MM.1S (cell line): ENCODE measurements around the gene KAT2A.

Source experiments
- EZH2 ChIP-seq: fragments of 300-600 bp; sonication (generic); optimal IDR thresholded peaks from 2 replicates; pipeline ENCODE3; 2017; ENCODE audit warnings: low read depth, mild to moderate bottlenecking, antibody characterized with exemption, low read length, mixed read lengths
- EZH2phosphoT487 ChIP-seq: fragments of 300-600 bp; sonication (generic); IDR thresholded peaks from 2 replicates; pipeline ENCODE4 v1.6.1; 2018; ENCODE audit warnings: antibody characterized with exemption, low read length
- TF ChIP-seq, protein P1 (sequence below): fragments of 300-600 bp; sonication (generic); IDR thresholded peaks from 2 replicates; pipeline ENCODE4 v1.5.1; 2016; ENCODE audit warnings: antibody characterized with exemption, low read length, mixed read lengths

DNA sequence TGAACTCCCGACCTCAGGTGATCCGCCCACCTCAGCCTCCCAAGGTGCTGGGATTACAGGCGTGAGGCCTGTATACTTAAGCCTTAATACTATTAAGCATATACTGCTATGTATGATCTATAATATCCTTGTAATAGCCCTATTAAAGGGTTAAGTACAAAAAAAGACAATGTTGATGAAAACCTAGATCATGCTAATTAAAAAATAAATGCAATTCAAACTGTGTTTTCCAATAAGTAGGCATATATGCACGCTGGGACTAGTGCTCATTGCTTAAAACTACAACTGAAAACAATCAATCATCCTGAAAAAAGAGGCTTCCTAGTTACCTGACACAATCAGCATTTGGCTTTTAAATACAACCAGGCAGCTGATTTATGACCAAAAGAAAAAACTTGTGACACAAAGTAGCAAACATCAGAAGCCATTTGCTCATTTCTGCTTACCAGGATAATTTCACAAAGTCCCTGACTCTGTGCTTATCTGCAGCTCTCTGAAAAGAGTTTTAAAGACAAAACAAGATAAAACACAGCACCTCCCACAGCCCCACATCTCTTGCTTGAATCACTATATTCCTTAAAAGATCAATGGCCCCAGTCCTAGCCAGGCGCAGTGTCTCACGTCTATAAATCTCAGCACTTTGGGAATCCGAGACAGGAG is 34.0 kb downstream of the KAT2A start:
- TF ChIP-seq, protein P1, sequence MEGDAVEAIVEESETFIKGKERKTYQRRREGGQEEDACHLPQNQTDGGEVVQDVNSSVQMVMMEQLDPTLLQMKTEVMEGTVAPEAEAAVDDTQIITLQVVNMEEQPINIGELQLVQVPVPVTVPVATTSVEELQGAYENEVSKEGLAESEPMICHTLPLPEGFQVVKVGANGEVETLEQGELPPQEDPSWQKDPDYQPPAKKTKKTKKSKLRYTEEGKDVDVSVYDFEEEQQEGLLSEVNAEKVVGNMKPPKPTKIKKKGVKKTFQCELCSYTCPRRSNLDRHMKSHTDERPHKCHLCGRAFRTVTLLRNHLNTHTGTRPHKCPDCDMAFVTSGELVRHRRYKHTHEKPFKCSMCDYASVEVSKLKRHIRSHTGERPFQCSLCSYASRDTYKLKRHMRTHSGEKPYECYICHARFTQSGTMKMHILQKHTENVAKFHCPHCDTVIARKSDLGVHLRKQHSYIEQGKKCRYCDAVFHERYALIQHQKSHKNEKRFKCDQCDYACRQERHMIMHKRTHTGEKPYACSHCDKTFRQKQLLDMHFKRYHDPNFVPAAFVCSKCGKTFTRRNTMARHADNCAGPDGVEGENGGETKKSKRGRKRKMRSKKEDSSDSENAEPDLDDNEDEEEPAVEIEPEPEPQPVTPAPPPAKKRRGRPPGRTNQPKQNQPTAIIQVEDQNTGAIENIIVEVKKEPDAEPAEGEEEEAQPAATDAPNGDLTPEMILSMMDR, result no peak
- TF ChIP-seq EZH2phosphoT487, result no peak
- TF ChIP-seq EZH2, result no peak
